ENCODE measurements around the gene ZNF672. TPM values are rescaled to one million over a fixed set of nuclear protein-coding genes. Genes with fewer than 3 reads are reported as not detected.

ZNF672 gene
- total RNA-seq, 1 donor from 2014 or later = 24.1 TPM

GRCh38 chr1:248858891-248859889 lies 21.2 kb downstream of the ZNF672 start, which contains the start of gene ZNF692:
TSS of gene ZNF692 (minus strand) at chr1:248859085. CDS start at chr1:248858309, 776 bp downstream.
- peak within 1 kb of the TSS; percentile 88 for H3K27ac Mint-ChIP-seq (ENCODE audit: unreplicated experiment)
- no peaks in the 10 kb centered on the region for H3K36me3 Mint-ChIP-seq (ENCODE audit: unreplicated experiment)
- peaks cover 33% of the 10 kb centered on the region for H3K4me1 Mint-ChIP-seq (ENCODE audit: unreplicated experiment)
- no peaks in the 10 kb centered on the region for H3K9me3 Mint-ChIP-seq (ENCODE audit: unreplicated experiment)
- peak; percentile 98 for DNase-seq (ENCODE audit: extremely low spot score, unreplicated experiment)
- H3K27me3 Mint-ChIP-seq (ENCODE audit: unreplicated experiment) = no peaks in the 10 kb centered on the region
- peak within 1 kb of the TSS; percentile 85 for H3K4me3 Mint-ChIP-seq (ENCODE audit: unreplicated experiment)
- no peak for TF ChIP-seq CTCF (IDR thresholded peaks at IDR 0.05)

GRCh38 chr1:248860007-248860406 lies 22.0 kb downstream of the ZNF672 start:
- no peaks in the 10 kb centered on the region for H3K27me3 Mint-ChIP-seq (ENCODE audit: unreplicated experiment)
- no peaks in the 10 kb centered on the region for H3K36me3 Mint-ChIP-seq (ENCODE audit: unreplicated experiment)
- no peak for DNase-seq (ENCODE audit: extremely low spot score, unreplicated experiment)
- peak overlapping the region; percentile 85 for H3K4me3 Mint-ChIP-seq (ENCODE audit: unreplicated experiment)
- H3K27ac Mint-ChIP-seq (ENCODE audit: unreplicated experiment) = no peak overlapping the region
- TF ChIP-seq CTCF (IDR thresholded peaks at IDR 0.05) = no peak
- no peaks in the 10 kb centered on the region for H3K9me3 Mint-ChIP-seq (ENCODE audit: unreplicated experiment)
- peaks cover 34% of the 10 kb centered on the region for H3K4me1 Mint-ChIP-seq (ENCODE audit: unreplicated experiment)

DNA sequence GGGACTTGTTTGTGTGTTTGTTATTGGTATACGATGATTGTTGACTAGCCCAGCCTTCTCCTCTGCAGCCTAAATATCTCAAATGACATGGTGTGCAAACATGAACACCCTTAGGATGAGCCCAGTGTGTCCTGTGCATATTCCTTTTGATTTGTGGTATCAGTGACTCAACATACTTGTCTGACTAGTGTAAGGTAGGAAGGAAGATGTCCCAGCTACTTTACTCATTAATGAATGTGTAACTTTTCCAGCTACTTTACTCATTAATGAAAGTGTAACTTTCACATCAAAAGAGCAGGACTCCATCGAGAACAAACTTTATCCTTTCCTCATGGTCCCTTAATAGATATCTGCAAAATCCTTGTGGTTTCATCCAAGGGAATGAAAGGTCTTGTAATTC lies 23.6 kb downstream of the ZNF672 start:
- no peak for DNase-seq (ENCODE audit: extremely low spot score, unreplicated experiment)
- H3K4me3 Mint-ChIP-seq (ENCODE audit: unreplicated experiment) = no peak overlapping the region

GRCh38 chr1:248862695-248862997 lies 24.6 kb downstream of the ZNF672 start:
- no peak for TF ChIP-seq CTCF (IDR thresholded peaks at IDR 0.05)
- Mint-ChIP-seq H3K27me3 (ENCODE audit: unreplicated experiment) (no peaks in the 10 kb centered on the region), H3K4me3 (ENCODE audit: unreplicated experiment) (peak overlapping the region; percentile 76), H3K27ac (ENCODE audit: unreplicated experiment) (peak overlapping the region; percentile 61), H3K36me3 (ENCODE audit: unreplicated experiment) (no peaks in the 10 kb centered on the region), H3K9me3 (ENCODE audit: unreplicated experiment) (no peaks in the 10 kb centered on the region), H3K4me1 (ENCODE audit: unreplicated experiment) (peaks cover 31% of the 10 kb centered on the region)
- peak; percentile 84 for DNase-seq (ENCODE audit: extremely low spot score, unreplicated experiment)

More for the DNA sequence above, 23.6 kb downstream of the ZNF672 start:
- H3K4me1 Mint-ChIP-seq (ENCODE audit: unreplicated experiment) = peaks cover 34% of the 10 kb centered on the region
- H3K36me3 Mint-ChIP-seq (ENCODE audit: unreplicated experiment) = no peaks in the 10 kb centered on the region
- TF ChIP-seq CTCF (IDR thresholded peaks at IDR 0.05) = no peak
- H3K9me3 Mint-ChIP-seq (ENCODE audit: unreplicated experiment) = no peaks in the 10 kb centered on the region
- H3K27ac Mint-ChIP-seq (ENCODE audit: unreplicated experiment) = no peak overlapping the region
- H3K27me3 Mint-ChIP-seq (ENCODE audit: unreplicated experiment) = no peaks in the 10 kb centered on the region

Measured in osteocyte (in vitro differentiated cells).